HG03558 (cell line): ENCODE results near the gene RPS14.
A peak's percentile ranks its signal among the peaks of the same experiment; 100 is the strongest.
"Not testable (repeated sequence)": the region's sequence is repeated elsewhere in the genome, so short reads cannot be mapped to it uniquely, and the experiment has no call there.

Experiments
- ATAC-seq: cut with Tn5 transposase; IDR thresholded peaks from one replicate; pipeline ENCODE4 v1.9.1; 2021; ENCODE audit warnings: moderate number of reproducible peaks; ENCODE audit not compliant: unreplicated experiment; ENCODE audit errors: extremely low read depth

Gene RPS14

GRCh38 chr5:150447188-150447587, 2.4 kb downstream of the RPS14 start:
- ATAC-seq: no peak

GRCh38 chr5:150446583-150446982, 3.0 kb downstream of the RPS14 start:
- no peak for ATAC-seq

GRCh38 chr5:150446088-150446487, 3.5 kb downstream of the RPS14 start:
- no peak for ATAC-seq

DNA sequence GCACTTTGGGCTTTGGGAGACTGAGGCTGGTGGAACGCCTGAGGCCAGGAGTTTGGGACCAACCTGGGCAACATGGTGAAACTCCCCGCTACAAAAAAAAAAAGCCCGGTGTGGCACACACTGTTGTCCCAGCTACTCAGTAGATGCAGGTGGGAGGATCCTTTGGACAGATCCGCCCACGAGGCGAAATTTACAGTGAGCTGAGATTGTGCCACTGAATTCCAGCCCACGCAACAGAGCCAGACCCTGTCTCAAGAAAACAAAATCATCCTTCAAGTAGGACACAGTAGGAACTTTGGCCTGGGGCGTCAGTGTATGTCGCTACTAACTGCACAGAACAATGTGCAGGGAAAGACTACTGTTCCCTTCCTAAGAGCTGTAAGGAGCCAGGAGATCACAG, 4.8 kb downstream of the RPS14 start:
- no peak for ATAC-seq

- ATAC-seq: no peak
Observed at GRCh38 chr5:150443242-150444075, 6.1 kb downstream of the RPS14 start.

- ATAC-seq: no peak
Observed at GRCh38 chr5:150442699-150443080, 6.8 kb downstream of the RPS14 start.

GRCh38 chr5:150441813-150442698, 7.5 kb downstream of the RPS14 start:
- ATAC-seq: no peak

DNA sequence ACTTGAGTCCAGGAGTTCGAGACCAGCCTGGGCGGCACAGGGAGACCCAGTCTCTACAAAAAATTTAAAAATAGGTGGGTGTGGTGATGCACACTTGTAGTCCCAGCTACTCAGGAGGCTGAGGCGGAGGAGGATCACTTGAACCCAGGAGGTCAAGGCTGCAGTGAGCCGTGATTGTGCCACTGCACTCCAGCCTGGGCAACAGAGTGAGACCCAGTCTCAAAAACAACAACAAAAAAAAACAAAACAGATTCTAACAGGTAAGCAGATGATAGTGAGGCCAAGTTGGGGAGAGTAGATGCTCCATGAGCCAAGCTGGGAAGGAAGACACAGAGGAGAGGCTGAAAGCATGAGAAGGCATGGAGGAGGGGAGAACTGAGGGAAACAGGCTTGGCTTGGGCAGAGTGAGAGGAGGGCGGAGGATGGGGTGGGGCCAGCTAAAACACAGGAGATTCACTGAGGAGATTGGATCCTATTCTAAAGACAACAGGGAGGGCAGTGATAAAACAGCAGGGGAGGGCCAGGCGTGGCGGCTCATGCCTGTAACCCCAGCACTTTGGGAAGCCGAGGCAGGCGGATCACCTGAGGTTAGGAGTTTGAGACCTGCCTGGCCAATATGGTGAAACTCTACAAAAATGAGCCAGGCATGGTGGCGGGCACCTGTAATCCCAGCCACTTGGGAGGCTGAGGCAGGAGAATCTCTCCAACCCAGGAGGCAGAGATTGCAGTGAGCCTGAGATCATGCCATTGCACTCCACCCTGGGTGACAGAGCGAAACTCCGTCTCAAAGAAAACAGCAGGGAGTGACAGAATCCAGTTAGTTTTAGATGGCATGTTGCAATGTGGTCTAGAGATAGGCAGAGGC, 8.4 kb downstream of the RPS14 start:
- no peak for ATAC-seq

GRCh38 chr5:150438873-150439546, 10.5 kb downstream of the RPS14 start:
- no peak for ATAC-seq

DNA sequence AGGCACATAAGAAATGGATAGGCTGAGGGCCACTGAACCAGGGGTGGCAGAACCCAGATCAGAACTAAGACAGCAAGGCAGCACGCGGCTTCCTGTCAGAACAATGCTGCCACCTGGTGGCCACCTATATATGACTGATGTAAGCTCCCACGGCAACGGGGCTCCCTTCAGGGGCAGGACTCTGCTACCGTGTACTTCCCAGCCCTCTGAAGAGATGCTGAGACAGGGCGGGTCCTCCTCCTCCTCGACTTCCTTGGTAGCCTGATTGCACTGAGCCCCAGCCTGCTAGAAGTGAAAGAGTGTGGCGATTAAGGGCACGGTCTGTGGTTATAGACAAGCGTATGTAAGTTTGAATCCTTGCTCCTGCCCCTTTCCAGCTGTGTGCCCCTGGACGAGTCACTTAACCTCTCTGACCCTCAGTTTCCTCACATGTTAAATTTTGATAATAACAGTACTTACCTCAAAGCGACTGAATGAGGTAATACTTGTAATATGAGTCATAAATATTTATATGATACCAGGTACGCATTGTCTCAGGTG, 13.3 kb downstream of the RPS14 start:
- peak; percentile 83 for ATAC-seq

- ATAC-seq: no peak
Observed at GRCh38 chr5:150434464-150434863, 15.1 kb downstream of the RPS14 start.

DNA sequence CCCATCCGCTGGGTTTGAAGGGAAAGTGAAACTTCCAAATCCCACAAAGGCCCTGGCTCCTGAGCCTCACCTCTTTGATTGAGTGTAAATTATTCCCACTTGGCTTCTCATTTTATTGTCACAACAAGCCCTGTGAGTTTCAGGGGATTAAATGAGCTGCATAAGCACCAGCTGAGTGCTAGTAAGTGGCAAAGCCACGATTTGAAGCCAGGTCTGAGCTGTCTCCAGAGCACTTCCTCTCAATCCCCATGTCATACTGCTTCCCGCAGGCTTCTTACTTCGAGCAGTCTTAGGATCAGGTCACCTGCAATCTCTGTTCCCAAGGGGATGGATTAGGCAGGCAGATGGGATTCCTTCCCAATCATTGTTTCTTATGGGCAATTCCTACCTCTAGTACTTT, 18.0 kb downstream of the RPS14 start:
- no peak for ATAC-seq

GRCh38 chr5:150431048-150431447, 18.5 kb downstream of the RPS14 start:
- ATAC-seq: no peak

DNA sequence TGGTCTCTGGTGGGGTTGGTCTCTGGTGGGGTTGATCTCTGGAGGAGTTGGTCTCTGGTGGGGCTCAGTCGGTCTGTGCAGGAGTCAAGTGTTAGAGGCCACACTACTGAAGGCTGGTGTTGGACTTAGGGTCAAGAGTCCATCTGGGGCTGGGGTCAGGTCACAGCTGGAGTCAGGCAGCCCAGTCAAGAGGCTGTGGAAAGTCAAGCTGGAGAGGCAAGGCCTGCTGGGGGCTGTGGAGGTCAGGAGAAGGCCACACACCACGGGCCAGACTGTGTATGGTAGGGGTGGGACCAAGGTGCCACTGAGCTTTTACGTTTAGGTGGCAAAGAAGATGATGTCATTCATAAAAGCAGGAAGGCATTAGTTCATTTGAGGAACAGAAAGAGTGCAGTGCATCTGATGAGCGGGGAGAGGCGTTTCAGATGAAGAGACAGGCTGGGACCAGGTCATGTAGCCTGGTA, 20.1 kb downstream of the RPS14 start:
- no peak for ATAC-seq

GRCh38 chr5:150428978-150429377, 20.6 kb downstream of the RPS14 start:
- no peak for ATAC-seq

DNA sequence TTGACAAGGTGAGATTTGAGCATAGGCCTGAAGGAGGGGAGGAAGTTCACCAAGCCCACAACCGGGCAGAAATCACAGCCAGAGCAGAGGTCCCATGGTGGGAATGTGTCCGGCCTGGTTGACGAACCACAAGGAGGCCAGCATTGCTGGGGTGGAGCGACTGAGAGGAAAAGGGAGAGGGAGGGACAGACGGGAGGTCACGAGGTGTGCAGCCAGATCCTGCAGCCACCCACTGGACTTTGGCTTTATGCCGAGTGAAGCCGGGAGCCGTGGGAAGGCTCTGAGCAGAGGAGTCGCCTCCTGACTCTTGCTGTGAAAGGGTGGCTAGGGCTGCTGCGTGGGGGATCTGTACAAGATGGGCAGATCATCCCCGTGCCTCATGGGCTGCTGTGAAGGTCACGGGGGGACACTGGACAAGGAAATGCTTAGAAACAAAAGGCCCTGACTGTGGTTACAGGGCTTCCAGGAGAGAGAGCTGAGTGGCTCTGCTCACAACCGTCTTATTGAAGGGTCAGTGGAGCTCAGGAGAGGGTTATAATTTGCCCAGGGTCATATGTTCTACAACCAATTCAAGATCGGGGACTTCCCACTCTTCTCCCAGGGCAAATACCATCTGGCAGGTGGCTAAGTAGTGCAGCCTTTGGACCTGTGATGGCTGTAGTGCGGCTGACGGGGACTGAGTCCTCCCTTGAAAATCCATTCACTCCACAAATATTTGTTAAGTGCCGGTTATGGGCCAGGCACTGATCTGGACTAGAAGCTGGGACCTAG, 21.2 kb downstream of the RPS14 start:
- no peak for ATAC-seq

DNA sequence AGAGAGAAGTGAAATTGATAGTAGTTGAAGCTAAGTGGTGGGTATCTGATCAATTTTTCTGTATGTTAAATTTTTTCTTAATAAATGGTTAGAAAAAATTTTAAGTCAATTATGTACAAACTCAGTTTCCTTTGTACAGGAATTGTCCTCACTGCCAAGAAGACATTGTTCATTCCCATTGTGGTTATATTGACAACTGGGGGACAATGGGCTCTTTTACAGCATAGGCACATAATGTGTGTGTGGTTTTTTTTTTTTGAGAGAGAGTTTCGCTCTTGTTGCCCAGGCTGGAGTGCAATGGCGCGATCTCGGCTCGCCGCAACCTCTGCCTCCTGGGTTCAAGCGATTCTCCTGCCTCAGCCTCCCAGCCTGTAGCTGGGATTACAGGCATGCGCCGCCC, 23.4 kb downstream of the RPS14 start:
- ATAC-seq: not testable (repeated sequence)

- ATAC-seq: no peak
Observed at GRCh38 chr5:150422758-150423157, 26.8 kb downstream of the RPS14 start.

- no peak for ATAC-seq
Observed at GRCh38 chr5:150422075-150422474, 27.5 kb downstream of the RPS14 start.
